HepG2 (cell line): ENCODE data around the gene TMEM270. TPM values are rescaled to one million over a fixed set of nuclear protein-coding genes. Genes with fewer than 3 reads are reported as not detected.

ENCODE experiments used
- ATAC-seq: fragments of 200-7000 bp; cut with Tn5 transposase; 3 replicates; pipeline ENCODE4 v1.9.1; 2020; ENCODE audit warnings: mild to moderate bottlenecking, moderate library complexity
- BruUV-seq: library from RNA; stranded (reverse); fragments of 400-500 nt; replicated peaks from 2 replicates; lab custom pipeline; 2021; lab: Mats Ljungman, UMichigan
- CTCF ChIA-PET: fragments of 300-600 bp; formaldehyde crosslinking; extraction: SDS; loops from one replicate; lab custom pipeline; 2021; ENCODE audit warnings: low total read pairs, inconsistent platforms, low intra/inter-chr PET ratio; lab: Yijun Ruan, JAX
- POLR2A ChIA-PET: fragments of 350-600 bp; sonication (Branson Sonifier 250); formaldehyde crosslinking; loops from one replicate; lab custom pipeline; 2020; ENCODE audit warnings: antibody characterized with exemption, inconsistent platforms; lab: Yijun Ruan, JAX
- DNase-seq: peaks from one replicate; pipeline ENCODE4 v3.0.0-alpha.2; 2015; ENCODE audit warnings: low spot score
- FAIRE-seq: peaks from 3 replicates; lab custom pipeline; 2011; peaks lifted over from hg19 to GRCh38; lab: Jason Lieb, UNC
- H2AFZ ChIP-seq: one replicate; pipeline ENCODE4 v1.6.1; 2011; ENCODE audit warnings: low read length, inconsistent platforms
- H3K27ac ChIP-seq: fragments of 300-600 bp; 3 replicates; pipeline ENCODE4 v1.8.0; 2011; ENCODE audit warnings: mixed run types, mild to moderate bottlenecking, mixed read lengths, low read length, inconsistent platforms; ENCODE audit not compliant: insufficient read depth; ENCODE audit errors: extremely low read length
- H3K27me3 ChIP-seq, 2 experiments: fragments of 200-600 bp in 1 of 2; 2 replicates in 1 of 2; 3 replicates in 1 of 2; pipeline versions ENCODE4 v1.6.0 to v1.8.0; 2011; ENCODE audit warnings: low read length in 2 of 2, mild to moderate bottlenecking in 2 of 2, moderate library complexity in 2 of 2, inconsistent platforms in 1 of 2; ENCODE audit not compliant: insufficient read depth in 2 of 2, control insufficient read depth in 1 of 2
- H3K36me3 ChIP-seq, 2 experiments: fragments of 200-600 bp in 1 of 2; replicated peaks in 1 of 2; 2 replicates in 1 of 2; 3 replicates in 1 of 2; pipeline versions ENCODE4 v1.5.1 to v1.8.0; 2011; ENCODE audit warnings: low read length in 2 of 2, inconsistent platforms in 1 of 2; ENCODE audit not compliant: insufficient read depth in 2 of 2, control insufficient read depth in 1 of 2
- H3K4me1 ChIP-seq: 2 replicates; pipeline ENCODE4 v1.5.1; 2012; ENCODE audit warnings: low read length, inconsistent platforms; ENCODE audit not compliant: insufficient read depth
- H3K4me2 ChIP-seq: 2 replicates; pipeline ENCODE4 v1.6.0; 2011; ENCODE audit warnings: low read depth, low read length, inconsistent platforms
- H3K4me3 ChIP-seq, 3 experiments: fragments of 200-600 bp in 1 of 3; sonication (generic), shearing (Covaris generic) in 1 of 3; replicated peaks in 1 of 3; 2 replicates each; pipeline ENCODE4 v1.5.1; 2011 to 2016; ENCODE audit warnings: low read length in 3 of 3, inconsistent platforms in 2 of 3, low read depth in 2 of 3, mild to moderate bottlenecking in 2 of 3, control low read depth in 1 of 3, mixed read lengths in 1 of 3; ENCODE audit not compliant: insufficient read depth in 1 of 3
- H3K79me2 ChIP-seq: one replicate; pipeline ENCODE4 v1.6.1; 2011; ENCODE audit warnings: low read length, inconsistent platforms; ENCODE audit not compliant: insufficient read depth
- H3K9ac ChIP-seq: 2 replicates; pipeline ENCODE4 v1.6.0; 2011; ENCODE audit warnings: mild to moderate bottlenecking, low read depth, low read length, inconsistent platforms; ENCODE audit not compliant: insufficient read depth
- H3K9me3 ChIP-seq: 2 replicates; pipeline ENCODE4 v1.5.1; 2012; ENCODE audit warnings: mild to moderate bottlenecking, low read length
- H4K20me1 ChIP-seq: 2 replicates; pipeline ENCODE4 v1.6.0; 2011; ENCODE audit warnings: inconsistent platforms, mild to moderate bottlenecking, low read length, moderate library complexity; ENCODE audit not compliant: insufficient read depth
- HOXD1 ChIP-seq: sonication (generic); formaldehyde crosslinking; IDR thresholded peaks from 2 replicates; pipeline ENCODE4 v1.5.0; 2020; ENCODE audit warnings: missing genetic modification reagents
- ZEB1 ChIP-seq: IDR thresholded peaks from 2 replicates; pipeline ENCODE4 v1.6.1; 2012; ENCODE audit warnings: mild to moderate bottlenecking, low read depth, inconsistent platforms; ENCODE audit not compliant: insufficient replicate concordance
- ZNF317 ChIP-seq: sonication (generic); formaldehyde crosslinking; IDR thresholded peaks from 2 replicates; pipeline ENCODE4 v1.5.0; 2020; ENCODE audit warnings: mild to moderate bottlenecking, missing genetic modification reagents
- WGBS: methylation state at CpG from one replicate; pipeline ENCODE4 v1.1.6; 2017; ENCODE audit warnings: low lambda C conversion rate; 5-methylcytosine and 5-hydroxymethylcytosine counted together
- in situ Hi-C: cut with HindIII; loops from 2 replicates; pipeline ENCODE4 v1.10.0; 2017; ENCODE audit warnings: low pct_unique_long_range_greater_than_20kb; ENCODE audit not compliant: extremely low pct_ligation_motif_present
- intact Hi-C: fragments of 100-400 bp; cut with micrococcal nuclease; formaldehyde crosslinking; loops from one replicate; pipeline ENCODE4 v1.10.0; 2022; ENCODE audit not compliant: unreplicated experiment
- polyA plus RNA-seq, 8 experiments: library from polyadenylated mRNA; depleted of rRNA in 3 of 8; stranded (reverse) in 7 of 8; unstranded in 1 of 8; fragments of >200 nt; fragmentation: Illumina TruSeq in 4 of 8; extraction: Trizol in 4 of 8; gene quantifications; 2 replicates each; pipeline versions ENCODE4 v1.2.1 to v1.2.3, GENCODE V29; 2011 to 2016; ENCODE audit warnings: low read depth in 4 of 8, missing spikeins in 1 of 8, mixed read lengths in 1 of 8; ENCODE audit not compliant: insufficient read depth in 1 of 8
- total RNA-seq, 5 experiments: library from RNA; depleted of rRNA; stranded (reverse); fragments of >200 nt; fragmentation: Illumina TruSeq; extraction: Trizol; gene quantifications; 2 replicates each; pipeline ENCODE4 v1.2.3, GENCODE V29; 2016; ENCODE audit warnings: low read depth in 1 of 5
- TF ChIP-seq, protein P1 (sequence below): sonication (generic); formaldehyde crosslinking; IDR thresholded peaks from 2 replicates; pipeline ENCODE4 v1.5.0; 2020; ENCODE audit warnings: missing genetic modification reagents, mild to moderate bottlenecking, borderline replicate concordance
- TF ChIP-seq, protein P2 (sequence below): sonication (generic); formaldehyde crosslinking; IDR thresholded peaks from 2 replicates; pipeline ENCODE4 v1.8.0; 2022; ENCODE audit warnings: missing genetic modification reagents, low read depth, mild to moderate bottlenecking, borderline replicate concordance

Gene TMEM270
- total and polyA plus RNA-seq, 2 of the 13 experiments (the other 11 are each of a cell fraction or from before 2014, with no cell fraction given), result not detected

DNA sequence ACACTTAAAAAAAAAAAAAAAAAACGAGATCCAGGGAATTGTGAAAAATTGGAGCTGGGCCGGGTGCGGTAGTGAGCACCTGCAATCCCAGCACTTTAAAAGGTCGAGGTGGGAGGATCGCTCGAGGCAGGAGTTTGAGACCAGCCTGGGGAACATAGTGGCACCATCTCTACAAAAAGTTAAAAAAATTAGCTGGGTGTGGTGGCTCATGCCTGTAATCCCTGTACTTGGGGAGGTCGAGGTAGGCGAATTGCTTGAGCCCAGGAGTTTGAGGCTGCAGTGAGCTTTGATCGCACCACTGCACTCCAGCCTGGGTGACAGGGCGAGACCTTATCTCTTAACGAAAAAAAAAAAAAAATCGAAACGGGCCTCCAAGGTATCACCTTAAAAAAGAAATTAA is 28.2 kb upstream of the TMEM270 start:
- peak overlapping the region; percentile 46; the same call in 1 of the 2 replicates for H3K9ac ChIP-seq
- H3K36me3 ChIP-seq, result no peaks in the 10 kb centered on the region
- intact Hi-C loops, result no loop called here
- H3K4me2 ChIP-seq, result peak overlapping the region; percentile 98
- peaks cover 55% of the 10 kb centered on the region for H3K4me1 ChIP-seq
- in situ Hi-C loops, result no loop called here
- ChIA-PET CTCF (no interaction called here), POLR2A (interaction anchor here (0.9 to 5.5 kb wide), 4 partner anchors 9 to 18 kb away, joined by 3 to 55 read pairs (median 4); partner anchors contain the start of gene METTL27)
- H4K20me1 ChIP-seq, result no peaks in the 10 kb centered on the region
- H3K27me3 ChIP-seq, result no peaks in the 10 kb centered on the region; a peak in 1 of 5 replicates
- H3K27ac ChIP-seq, result peak overlapping the region; percentile 42
- ATAC-seq (no peak), FAIRE-seq (no peak), DNase-seq (no peak)
- H2AFZ ChIP-seq, result no peak overlapping the region
- peaks cover 12% of the 10 kb centered on the region for H3K79me2 ChIP-seq
- no TSS peak for BruUV-seq
- TF ChIP-seq ZEB1, result no peak
- TF ChIP-seq, protein P1, sequence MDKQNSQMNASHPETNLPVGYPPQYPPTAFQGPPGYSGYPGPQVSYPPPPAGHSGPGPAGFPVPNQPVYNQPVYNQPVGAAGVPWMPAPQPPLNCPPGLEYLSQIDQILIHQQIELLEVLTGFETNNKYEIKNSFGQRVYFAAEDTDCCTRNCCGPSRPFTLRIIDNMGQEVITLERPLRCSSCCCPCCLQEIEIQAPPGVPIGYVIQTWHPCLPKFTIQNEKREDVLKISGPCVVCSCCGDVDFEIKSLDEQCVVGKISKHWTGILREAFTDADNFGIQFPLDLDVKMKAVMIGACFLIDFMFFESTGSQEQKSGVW (CRISPR knock-in tag), result no peak
- TF ChIP-seq, protein P2, sequence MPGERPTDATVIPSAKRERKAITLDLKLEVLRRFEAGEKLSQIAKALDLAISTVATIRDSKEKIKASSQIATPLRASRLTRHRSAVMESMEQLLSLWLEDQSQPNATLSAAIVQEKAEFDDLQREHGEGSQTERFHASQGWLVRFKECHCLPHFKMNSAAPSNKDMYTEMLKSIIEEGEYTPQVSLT, result no peak
- TF ChIP-seq HOXD1 (CRISPR knock-in tag), result no peak
- TF ChIP-seq ZNF317 (CRISPR knock-in tag), result no peak
- no peaks in the 10 kb centered on the region for H3K9me3 ChIP-seq
- H3K4me3 ChIP-seq, result peak overlapping the region; percentile 70 to 83 (median 75); a peak in 5 of 6 replicates
- 5% methylated on average over 13 of the region's 13 CpGs for WGBS
